A549 (cell line): ENCODE data around the gene ADAMTS10. TPM values are rescaled to one million over a fixed set of nuclear protein-coding genes. Genes with fewer than 3 reads are reported as not detected.
"Not testable (repeated sequence)": the region's sequence is repeated elsewhere in the genome, so short reads cannot be mapped to it uniquely, and the experiment has no call there.

Source experiments
- ATAC-seq, 2 experiments: fragments of 200-7000 bp in 1 of 2; fragments of >200 bp in 1 of 2; cut with Nextera tagmentation in 1 of 2; cut with Tn5 transposase in 1 of 2; 3 replicates each; pipeline versions ENCODE4 v1.8.0 to v1.9.1; 2018 to 2020; ENCODE audit warnings: mild to moderate bottlenecking in 1 of 2, moderate library complexity in 1 of 2
- CTCF ChIA-PET: fragments of 300-600 bp; sonication (Branson Sonifier 250); formaldehyde crosslinking; extraction: SDS; loops from one replicate; lab custom pipeline; 2021; ENCODE audit warnings: antibody characterized with exemption, inconsistent platforms; lab: Yijun Ruan, JAX
- POLR2A ChIA-PET: fragments of 350-600 bp; formaldehyde crosslinking; extraction: SDS; loops from one replicate; lab custom pipeline; 2021; ENCODE audit warnings: antibody characterized with exemption, inconsistent platforms; lab: Yijun Ruan, JAX
- DNase-seq, 2 experiments: peaks; one replicate each; pipeline versions ENCODE4 v3.0.0 to v3.0.0-alpha.2; 2011 to 2016; ENCODE audit warnings: low read depth in 1 of 2, low spot score in 1 of 2
- FAIRE-seq: peaks from 2 replicates; lab custom pipeline; 2011; peaks lifted over from hg19 to GRCh38; lab: Jason Lieb, UNC
- H3K27ac ChIP-seq, 2 experiments: fragments of >200 bp; sonication (Bioruptor Twin); formaldehyde crosslinking; 3 replicates each; pipeline ENCODE4 v1.5.1; 2016 to 2017
- H3K4me1 ChIP-seq: fragments of >200 bp; sonication (Bioruptor Twin); formaldehyde crosslinking; 3 replicates; pipeline ENCODE4 v1.6.1; 2016
- H3K4me2 ChIP-seq: fragments of >200 bp; sonication (Bioruptor Twin); formaldehyde crosslinking; 3 replicates; pipeline ENCODE4 v1.6.1; 2016
- H3K4me3 ChIP-seq: fragments of >200 bp; sonication (Bioruptor Twin); formaldehyde crosslinking; 3 replicates; pipeline ENCODE4 v1.5.1; 2016
- H3K9me3 ChIP-seq: fragments of >200 bp; sonication (Bioruptor Twin); formaldehyde crosslinking; 3 replicates; pipeline ENCODE4 v1.6.1; 2016
- BHLHE40 ChIP-seq: IDR thresholded peaks from 2 replicates; pipeline ENCODE4 v1.6.1; 2012; ENCODE audit warnings: low read depth, low read length, inconsistent platforms
- CEBPB ChIP-seq, 2 experiments: fragments of >200 bp in 1 of 2; sonication (Bioruptor Twin) in 1 of 2; formaldehyde crosslinking in 1 of 2; IDR thresholded peaks; 2 replicates each; pipeline ENCODE4 v1.6.1; 2012 to 2016
- EHMT2 ChIP-seq: fragments of 200-600 bp; sonication (generic); IDR thresholded peaks from 2 replicates; pipeline ENCODE4 v1.6.1; 2016; ENCODE audit warnings: antibody characterized with exemption, low read depth, mild to moderate bottlenecking, moderate library complexity
- EP300 ChIP-seq, 2 experiments: fragments of >200 bp; sonication (Bioruptor Twin); formaldehyde crosslinking; IDR thresholded peaks; 2 replicates in 1 of 2; 3 replicates in 1 of 2; pipeline ENCODE4 v1.6.1; 2016 to 2017
- FOSB ChIP-seq: fragments of 250-450 bp; sonication (Bioruptor Pico); IDR thresholded peaks from 2 replicates; pipeline ENCODE4 v1.5.0; 2020; ENCODE audit warnings: mild to moderate bottlenecking, moderate library complexity
- HES2 ChIP-seq: fragments of >200 bp; sonication (Bioruptor Twin); formaldehyde crosslinking; IDR thresholded peaks from 2 replicates; pipeline ENCODE4 v1.6.1; 2016
- HEYL ChIP-seq: fragments of 250-450 bp; sonication (Bioruptor Pico); IDR thresholded peaks from 2 replicates; pipeline ENCODE4 v1.8.0; 2021; ENCODE audit warnings: mild to moderate bottlenecking, moderate library complexity
- HOXB5 ChIP-seq: fragments of 250-450 bp; sonication (Bioruptor Pico); IDR thresholded peaks from 2 replicates; pipeline ENCODE4 v1.5.0; 2020; ENCODE audit warnings: mild to moderate bottlenecking, moderate library complexity
- KDM5A ChIP-seq: fragments of 200-600 bp; sonication (generic); IDR thresholded peaks from 2 replicates; pipeline ENCODE4 v1.6.1; 2016; ENCODE audit warnings: antibody characterized with exemption, mild to moderate bottlenecking
- MAFK ChIP-seq: fragments of 450-650 bp; IDR thresholded peaks from 2 replicates; pipeline ENCODE4 v1.6.1; 2014; ENCODE audit not compliant: partially characterized antibody
- NPAS2 ChIP-seq: fragments of 250-450 bp; sonication (Bioruptor Pico); IDR thresholded peaks from 2 replicates; pipeline ENCODE4 v1.8.0; 2022; ENCODE audit warnings: mild to moderate bottlenecking, moderate library complexity, borderline replicate concordance
- PHF8 ChIP-seq: fragments of 200-600 bp; sonication (generic); IDR thresholded peaks from 2 replicates; pipeline ENCODE4 v1.6.1; 2016; ENCODE audit warnings: low read depth, mild to moderate bottlenecking, antibody characterized with exemption, moderate library complexity, borderline replicate concordance
- POLR2A ChIP-seq: IDR thresholded peaks from 2 replicates; pipeline ENCODE4 v1.6.1; 2012; ENCODE audit warnings: mild to moderate bottlenecking, low read length
- RAD21 ChIP-seq, 2 experiments: fragments of >200 bp in 1 of 2; sonication (Bioruptor Twin) in 1 of 2; formaldehyde crosslinking in 1 of 2; IDR thresholded peaks in 1 of 2; conservative IDR thresholded peaks in 1 of 2; 2 replicates in 1 of 2; 3 replicates in 1 of 2; pipeline ENCODE4 v1.6.1; 2012 to 2018; ENCODE audit warnings: inconsistent platforms in 1 of 2
- RCOR1 ChIP-seq: fragments of 150-350 bp; IDR thresholded peaks from 2 replicates; pipeline ENCODE4 v1.6.1; 2014; ENCODE audit warnings: antibody characterized with exemption, low read length, low read depth
- SREBF2 ChIP-seq: fragments of 450-650 bp; IDR thresholded peaks from 2 replicates; pipeline ENCODE4 v1.6.1; 2014; ENCODE audit warnings: mild to moderate bottlenecking, moderate library complexity
- TP53 ChIP-seq: fragments of 250-450 bp; sonication (Bioruptor Pico); IDR thresholded peaks from 2 replicates; pipeline ENCODE4 v1.5.0; 2021; ENCODE audit warnings: mild to moderate bottlenecking, moderate library complexity
- ZNF302 ChIP-seq: fragments of 250-450 bp; sonication (Bioruptor Pico); IDR thresholded peaks from 2 replicates; pipeline ENCODE4 v1.9.0; 2021; ENCODE audit warnings: inconsistent platforms, mild to moderate bottlenecking, moderate library complexity
- WGBS: methylation state at CpG from one replicate; pipeline ENCODE4 v1.1.6; 2017; ENCODE audit errors: missing lambda C conversion rate; 5-methylcytosine and 5-hydroxymethylcytosine counted together
- polyA plus RNA-seq, 4 experiments: library from polyadenylated mRNA; depleted of rRNA in 3 of 4; stranded (reverse); fragments of >200 nt; fragmentation: RNase III in 1 of 4; extraction: RNeasy Plus Mini Kit Qiagen cat#74134 plus additional on column Dnase treatment in 1 of 4; gene quantifications; 2 replicates in 3 of 4; 3 replicates in 1 of 4; pipeline ENCODE4 v1.2.3, GENCODE V29; 2011 to 2017
- TF ChIP-seq, protein P1 (sequence below): fragments of 200-600 bp; sonication (generic); IDR thresholded peaks from 2 replicates; pipeline ENCODE4 v1.6.1; 2016; ENCODE audit warnings: antibody characterized with exemption, mild to moderate bottlenecking, moderate library complexity
- TF ChIP-seq, protein P2 (sequence below): fragments of >200 bp; sonication (Bioruptor Twin); formaldehyde crosslinking; IDR thresholded peaks from 3 replicates; pipeline ENCODE4 v1.6.1; 2016

ADAMTS10 gene
- polyA plus RNA-seq, 2 of the 4 experiments (the other 2 are of a cell fraction): 26.7 to 49.3 TPM

- TF ChIP-seq KDM5A (no peak), HEYL (no peak)
- TF ChIP-seq, protein P1, sequence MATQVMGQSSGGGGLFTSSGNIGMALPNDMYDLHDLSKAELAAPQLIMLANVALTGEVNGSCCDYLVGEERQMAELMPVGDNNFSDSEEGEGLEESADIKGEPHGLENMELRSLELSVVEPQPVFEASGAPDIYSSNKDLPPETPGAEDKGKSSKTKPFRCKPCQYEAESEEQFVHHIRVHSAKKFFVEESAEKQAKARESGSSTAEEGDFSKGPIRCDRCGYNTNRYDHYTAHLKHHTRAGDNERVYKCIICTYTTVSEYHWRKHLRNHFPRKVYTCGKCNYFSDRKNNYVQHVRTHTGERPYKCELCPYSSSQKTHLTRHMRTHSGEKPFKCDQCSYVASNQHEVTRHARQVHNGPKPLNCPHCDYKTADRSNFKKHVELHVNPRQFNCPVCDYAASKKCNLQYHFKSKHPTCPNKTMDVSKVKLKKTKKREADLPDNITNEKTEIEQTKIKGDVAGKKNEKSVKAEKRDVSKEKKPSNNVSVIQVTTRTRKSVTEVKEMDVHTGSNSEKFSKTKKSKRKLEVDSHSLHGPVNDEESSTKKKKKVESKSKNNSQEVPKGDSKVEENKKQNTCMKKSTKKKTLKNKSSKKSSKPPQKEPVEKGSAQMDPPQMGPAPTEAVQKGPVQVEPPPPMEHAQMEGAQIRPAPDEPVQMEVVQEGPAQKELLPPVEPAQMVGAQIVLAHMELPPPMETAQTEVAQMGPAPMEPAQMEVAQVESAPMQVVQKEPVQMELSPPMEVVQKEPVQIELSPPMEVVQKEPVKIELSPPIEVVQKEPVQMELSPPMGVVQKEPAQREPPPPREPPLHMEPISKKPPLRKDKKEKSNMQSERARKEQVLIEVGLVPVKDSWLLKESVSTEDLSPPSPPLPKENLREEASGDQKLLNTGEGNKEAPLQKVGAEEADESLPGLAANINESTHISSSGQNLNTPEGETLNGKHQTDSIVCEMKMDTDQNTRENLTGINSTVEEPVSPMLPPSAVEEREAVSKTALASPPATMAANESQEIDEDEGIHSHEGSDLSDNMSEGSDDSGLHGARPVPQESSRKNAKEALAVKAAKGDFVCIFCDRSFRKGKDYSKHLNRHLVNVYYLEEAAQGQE: no peak
- TF ChIP-seq, all 56 proteins: peak for 0
Measured at GRCh38 chr19:8577247-8577646, 33.3 kb downstream of the ADAMTS10 start, which contains the start of gene MYO1F (continued).

DNA sequence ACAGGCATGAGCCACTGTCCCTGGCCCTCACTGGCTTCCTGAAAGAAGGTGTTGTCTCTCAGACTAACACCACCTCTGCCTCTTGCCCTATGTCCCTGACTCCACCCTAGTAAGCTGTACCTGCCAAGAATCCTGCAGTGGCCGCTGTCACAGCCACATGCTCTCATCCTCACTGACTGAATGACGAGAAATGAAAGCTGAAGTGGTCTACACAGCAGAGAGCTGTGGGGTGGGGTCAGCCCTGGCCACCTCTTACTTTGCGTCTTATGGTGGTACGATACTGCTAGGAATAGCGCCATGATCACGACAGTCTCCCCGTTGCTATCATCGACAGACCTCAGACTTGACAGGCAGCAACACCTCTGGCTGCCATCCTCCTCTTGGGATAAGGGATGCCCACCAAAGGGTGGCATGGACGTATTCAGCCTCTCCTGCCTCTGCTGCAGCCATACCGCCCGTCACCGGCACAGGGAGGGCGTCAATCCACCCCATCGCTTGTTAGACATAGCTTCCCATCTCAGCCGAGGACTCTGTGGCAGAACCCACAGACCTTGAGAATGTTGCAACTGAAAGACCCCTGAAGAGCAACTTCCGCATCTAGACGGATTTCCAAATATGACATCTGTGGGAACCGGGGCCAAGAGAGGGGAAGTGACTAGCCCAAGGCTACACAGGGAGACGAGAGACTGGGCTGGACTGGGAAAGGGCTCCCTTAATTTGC lies 34.1 kb downstream of the ADAMTS10 start:
- TF ChIP-seq BHLHE40: no peak
- TF ChIP-seq EP300 (IDR thresholded peaks at IDR 0.05): no peak
- no peak for TF ChIP-seq FOSB (CRISPR knock-in tag)
- TF ChIP-seq HOXB5 (CRISPR knock-in tag): no peak
- Histone ChIP-seq H3K4me3 (no peak overlapping the region), H3K4me1 (peaks cover 23% of the 10 kb centered on the region), H3K4me2 (no peak overlapping the region), H3K27ac (peak overlapping the region; percentile 49 to 76; a peak in 4 of 6 replicates), H3K9me3 (no peaks in the 10 kb centered on the region)
- DNase-seq (no peak), ATAC-seq (no peak), FAIRE-seq (no peak)
- 89% methylated on average over 18 of the region's 19 CpGs for WGBS
- ChIA-PET POLR2A (no interaction called here), CTCF (interaction anchor here (2.9 to 4.8 kb wide), 2 partner anchors 10 to 51 kb away, joined by 12 to 16 read pairs; no protein-coding TSS in a partner anchor)

DNA sequence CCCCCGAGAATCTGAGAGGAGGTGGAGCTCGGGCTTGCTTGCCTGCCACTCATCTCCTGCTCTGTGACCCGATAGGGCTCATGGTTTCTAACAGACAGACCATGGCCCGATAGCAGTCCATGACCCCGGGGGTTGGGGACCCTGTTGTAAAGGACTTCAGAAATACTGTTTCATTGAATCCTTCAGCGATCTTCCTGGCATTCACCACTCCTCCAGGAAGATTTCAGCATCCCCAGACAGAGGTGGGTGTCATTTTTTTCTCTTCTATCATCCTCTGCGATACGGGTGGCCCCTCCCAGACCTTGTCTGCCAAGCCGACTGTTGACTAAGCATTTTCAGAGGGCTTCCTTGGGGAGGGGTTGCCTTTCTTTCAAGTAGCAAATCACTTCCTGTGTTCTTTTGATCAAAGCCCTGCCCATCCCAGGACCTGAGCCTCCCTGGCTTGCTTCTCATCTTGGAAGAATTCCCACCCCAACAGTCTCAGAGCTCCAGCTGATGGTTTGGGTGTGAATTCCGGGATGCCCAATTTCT lies 35.0 kb downstream of the ADAMTS10 start:
- Histone ChIP-seq H3K27ac (peak overlapping the region; percentile 49 to 76; a peak in 4 of 6 replicates), H3K4me2 (peak overlapping the region; percentile 64), H3K4me3 (no peak overlapping the region), H3K9me3 (no peaks in the 10 kb centered on the region)
- 32% methylated on average over 8 of the region's 10 CpGs for WGBS
- no peak for FAIRE-seq
- POLR2A ChIA-PET: no interaction called here
- peak; percentile 75 for TF ChIP-seq MAFK
- TF ChIP-seq, protein P2, sequence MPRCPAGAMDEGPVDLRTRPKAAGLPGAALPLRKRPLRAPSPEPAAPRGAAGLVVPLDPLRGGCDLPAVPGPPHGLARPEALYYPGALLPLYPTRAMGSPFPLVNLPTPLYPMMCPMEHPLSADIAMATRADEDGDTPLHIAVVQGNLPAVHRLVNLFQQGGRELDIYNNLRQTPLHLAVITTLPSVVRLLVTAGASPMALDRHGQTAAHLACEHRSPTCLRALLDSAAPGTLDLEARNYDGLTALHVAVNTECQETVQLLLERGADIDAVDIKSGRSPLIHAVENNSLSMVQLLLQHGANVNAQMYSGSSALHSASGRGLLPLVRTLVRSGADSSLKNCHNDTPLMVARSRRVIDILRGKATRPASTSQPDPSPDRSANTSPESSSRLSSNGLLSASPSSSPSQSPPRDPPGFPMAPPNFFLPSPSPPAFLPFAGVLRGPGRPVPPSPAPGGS: no peak
- TF ChIP-seq, all 56 proteins: peak for 1
- H3K4me1 ChIP-seq: peaks cover 22% of the 10 kb centered on the region
- CTCF ChIA-PET: interaction anchor here (4.8 kb wide), 1 partner anchor 11 kb away, joined by 16 read pairs; no protein-coding TSS in a partner anchor
- DNase-seq (peak in 1 of 2 experiments; percentile 57), ATAC-seq (peak in 1 of 2 experiments; percentile 13; a peak in 2 of 6 replicates)

DNA sequence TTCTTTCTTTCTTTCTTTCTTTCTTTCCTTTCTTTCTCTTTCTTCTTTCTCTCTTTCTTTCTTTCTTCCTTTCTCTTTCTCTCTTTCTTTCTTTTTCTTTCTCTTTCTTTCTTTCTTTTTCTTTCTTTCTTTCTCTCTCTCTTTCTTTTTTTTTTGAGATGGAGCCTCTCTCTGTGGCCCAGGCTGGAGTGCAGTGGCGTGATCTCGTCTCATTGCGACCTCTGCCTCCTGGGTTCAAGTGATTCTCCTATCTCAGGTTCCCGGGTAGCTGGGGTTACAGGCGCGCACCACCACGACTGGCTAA lies 35.9 kb downstream of the ADAMTS10 start:
- ATAC-seq, H3K4me3 ChIP-seq, H3K9me3 ChIP-seq, DNase-seq, POLR2A ChIA-PET, H3K4me2 ChIP-seq, FAIRE-seq, H3K27ac ChIP-seq: not testable (repeated sequence)
- CTCF ChIA-PET: interaction anchor here (4.8 kb wide), 1 partner anchor 12 kb away, joined by 16 read pairs; no protein-coding TSS in a partner anchor
- H3K4me1 ChIP-seq: peaks cover 18% of the 10 kb centered on the region
- WGBS: 97% methylated on average over 7 of the region's 7 CpGs

- 91% methylated on average over 7 of the region's 7 CpGs for WGBS
- TF ChIP-seq EHMT2: no peak
- no peak for TF ChIP-seq SREBF2
- TF ChIP-seq HES2: no peak
- no peak for TF ChIP-seq RCOR1
- TF ChIP-seq POLR2A: no peak
- TF ChIP-seq RAD21 (conservative IDR thresholded peaks at IDR 0.05 in 1 of 2, IDR thresholded peaks at IDR 0.05 in 1 of 2): no peak
- TF ChIP-seq CEBPB (IDR thresholded peaks at IDR 0.05): no peak
- TF ChIP-seq NPAS2 (CRISPR knock-in tag): no peak
- TF ChIP-seq EP300 (IDR thresholded peaks at IDR 0.05): no peak
- no peak for TF ChIP-seq PHF8
- TF ChIP-seq TP53 (CRISPR knock-in tag): no peak
- TF ChIP-seq ZNF302 (CRISPR knock-in tag): no peak
- no peak for FAIRE-seq
- ChIA-PET POLR2A (no interaction called here), CTCF (no interaction called here)
- Histone ChIP-seq H3K4me1 (peaks cover 29% of the 10 kb centered on the region), H3K4me3 (no peak overlapping the region), H3K9me3 (no peaks in the 10 kb centered on the region), H3K27ac (no peak overlapping the region), H3K4me2 (no peak overlapping the region)
- DNase-seq: no peak
- no peak for ATAC-seq
Measured at GRCh38 chr19:8573316-8573715, 37.2 kb downstream of the ADAMTS10 start.
